Smooth muscle cell (in vitro differentiated cells): ENCODE measurements around the gene TMEM250. TPM values are rescaled to one million over a fixed set of nuclear protein-coding genes. Genes with fewer than 3 reads are reported as not detected.

Source experiments
- DNase-seq: peaks from one replicate; lab custom pipeline; 2025; ENCODE audit not compliant: unreplicated experiment; lab: John Stamatoyannopoulos, UW
- H2AFZ ChIP-seq: fragments of 200-600 bp; sonication (generic); 2 replicates; pipeline ENCODE4 v1.6.0; 2016; ENCODE audit warnings: antibody characterized with exemption, low read depth, mild to moderate bottlenecking
- H3F3A ChIP-seq: fragments of 200-600 bp; sonication (generic); 2 replicates; pipeline ENCODE4 v1.6.0; 2017; ENCODE audit warnings: antibody characterized with exemption, low read depth
- H3K27ac ChIP-seq: fragments of 200-600 bp; sonication (generic); 2 replicates; pipeline ENCODE4 v1.5.1; 2016; ENCODE audit warnings: low read depth, mild to moderate bottlenecking
- H3K27me3 ChIP-seq: fragments of 200-600 bp; sonication (generic); 2 replicates; pipeline ENCODE4 v1.6.1; 2016; ENCODE audit warnings: low read depth, mild to moderate bottlenecking
- H3K36me3 ChIP-seq: fragments of 200-600 bp; sonication (generic); 2 replicates; pipeline ENCODE4 v1.5.1; 2016; ENCODE audit warnings: low read depth
- H3K4me1 ChIP-seq: fragments of 200-600 bp; sonication (generic); 2 replicates; pipeline ENCODE4 v1.5.1; 2016; ENCODE audit warnings: low read depth
- H3K4me2 ChIP-seq: fragments of 200-600 bp; sonication (generic); 2 replicates; pipeline ENCODE4 v1.6.0; 2016; ENCODE audit warnings: mild to moderate bottlenecking
- H3K4me3 ChIP-seq: fragments of 200-600 bp; sonication (generic); 2 replicates; pipeline ENCODE4 v1.5.1; 2016; ENCODE audit warnings: mild to moderate bottlenecking
- H3K79me2 ChIP-seq: fragments of 200-600 bp; sonication (generic); 2 replicates; pipeline ENCODE4 v1.6.0; 2016; ENCODE audit warnings: low read depth, mild to moderate bottlenecking
- H3K9ac ChIP-seq: fragments of 200-600 bp; sonication (generic); 2 replicates; pipeline ENCODE4 v1.6.0; 2016; ENCODE audit warnings: low read depth
- H3K9me3 ChIP-seq: fragments of 200-600 bp; sonication (generic); replicated peaks from 2 replicates; pipeline ENCODE4 v1.5.1; 2016; ENCODE audit warnings: low read depth
- H4K20me1 ChIP-seq: fragments of 200-600 bp; sonication (generic); 2 replicates; pipeline ENCODE4 v1.6.0; 2016; ENCODE audit warnings: low read depth
- CTCF ChIP-seq: fragments of 200-600 bp; sonication (generic); IDR thresholded peaks from 2 replicates; pipeline ENCODE4 v1.5.1; 2017; ENCODE audit warnings: borderline replicate concordance, mild to moderate bottlenecking, antibody characterized with exemption; ENCODE audit not compliant: insufficient read depth, poor library complexity, severe bottlenecking
- WGBS: methylation state at CpG from one replicate; pipeline ENCODE4 v1.1.7; 2016; ENCODE audit warnings: low lambda C conversion rate; 5-methylcytosine and 5-hydroxymethylcytosine counted together
- polyA plus RNA-seq: library from polyadenylated mRNA; unstranded; fragments of >200 nt; fragmentation: Nextera tagmentation; extraction: Ambion mirVana; gene quantifications from 2 replicates; pipeline ENCODE4 v1.2.1, GENCODE V29; 2016
- total RNA-seq: library from RNA; depleted of rRNA; stranded (reverse); fragments of >200 nt; gene quantifications from 2 replicates; pipeline ENCODE4 v1.2.3, GENCODE V29; 2014

The TMEM250 gene
- total and polyA plus RNA-seq, 2 experiments from 2014 or later: 26.7 to 38.2 TPM

GRCh38 chr9:136131629-136132511, 13.2 kb upstream of the TMEM250 start:
- peaks cover 17% of the 10 kb centered on the region for H3K27me3 ChIP-seq
- WGBS: 85% methylated on average over 31 of the region's 31 CpGs
- no peak overlapping the region for H3K4me2 ChIP-seq
- DNase-seq: no peak
- no peaks in the 10 kb centered on the region for H3K79me2 ChIP-seq
- no peaks in the 10 kb centered on the region for H4K20me1 ChIP-seq
- H3K9ac ChIP-seq: no peak overlapping the region
- no peak for TF ChIP-seq CTCF
- H2AFZ ChIP-seq: no peak overlapping the region
- no peaks in the 10 kb centered on the region for H3K36me3 ChIP-seq
- no peak overlapping the region for H3K27ac ChIP-seq
- H3K9me3 ChIP-seq: no peaks in the 10 kb centered on the region
- no peak overlapping the region for H3K4me3 ChIP-seq
- peaks cover 5% of the 10 kb centered on the region for H3F3A ChIP-seq
- peaks cover 6% of the 10 kb centered on the region for H3K4me1 ChIP-seq

GRCh38 chr9:136129176-136129575, 10.5 kb upstream of the TMEM250 start:
- no peaks in the 10 kb centered on the region for H4K20me1 ChIP-seq
- no peaks in the 10 kb centered on the region for H3K36me3 ChIP-seq
- no peaks in the 10 kb centered on the region for H3K9me3 ChIP-seq
- 83% methylated on average over 17 of the region's 17 CpGs for WGBS
- H2AFZ ChIP-seq: no peak overlapping the region
- no peaks in the 10 kb centered on the region for H3K79me2 ChIP-seq
- DNase-seq: no peak
- H3K27ac ChIP-seq: no peak overlapping the region
- H3K4me1 ChIP-seq: peaks cover 6% of the 10 kb centered on the region
- H3K4me3 ChIP-seq: no peak overlapping the region
- H3F3A ChIP-seq: peaks cover 5% of the 10 kb centered on the region
- H3K4me2 ChIP-seq: no peak overlapping the region
- H3K27me3 ChIP-seq: peaks cover 9% of the 10 kb centered on the region
- no peak for TF ChIP-seq CTCF
- no peak overlapping the region for H3K9ac ChIP-seq

- Histone ChIP-seq H3K9me3 (no peaks in the 10 kb centered on the region), H3K27me3 (peaks cover 1% of the 10 kb centered on the region), H3K9ac (no peak overlapping the region), H3F3A (peaks cover 5% of the 10 kb centered on the region), H3K4me1 (peaks cover 2% of the 10 kb centered on the region), H3K4me2 (no peak overlapping the region), H3K4me3 (no peak overlapping the region), H3K27ac (no peak overlapping the region), H3K36me3 (no peaks in the 10 kb centered on the region), H3K79me2 (no peaks in the 10 kb centered on the region), H4K20me1 (no peaks in the 10 kb centered on the region), H2AFZ (no peak overlapping the region)
- TF ChIP-seq CTCF: no peak
- WGBS: 93% methylated on average over 17 of the region's 17 CpGs
- DNase-seq: no peak
Measured at GRCh38 chr9:136128436-136128835, 9.8 kb upstream of the TMEM250 start.
